ENCODE data around the gene SLC25A23.

The SLC25A23 gene

GRCh38 chr19:6406401-6406800 lies 53.2 kb downstream of the SLC25A23 start:
- Histone ChIP-seq H3K27ac (ENCODE audit: extremely low read depth, low read depth, low read length) (no peak overlapping the region), H3K9me3 (ENCODE audit: control insufficient read depth, insufficient read depth, low read depth, low read length) (no peaks in the 10 kb centered on the region), H3K4me1 (ENCODE audit: control insufficient read depth, insufficient read depth, low read length) (no peaks in the 10 kb centered on the region), H3K4me3 (ENCODE audit: low read depth, low read length) (no peak overlapping the region), H3K36me3 (ENCODE audit: control insufficient read depth in 2 of 2, insufficient read depth in 1 of 2, low read length in 2 of 2) (no peaks in the 10 kb centered on the region)
- no peak for TF ChIP-seq MEIS1 (CRISPR knock-in tag; IDR thresholded peaks at IDR 0.05; ENCODE audit: borderline replicate concordance)
- TF ChIP-seq, protein P1, sequence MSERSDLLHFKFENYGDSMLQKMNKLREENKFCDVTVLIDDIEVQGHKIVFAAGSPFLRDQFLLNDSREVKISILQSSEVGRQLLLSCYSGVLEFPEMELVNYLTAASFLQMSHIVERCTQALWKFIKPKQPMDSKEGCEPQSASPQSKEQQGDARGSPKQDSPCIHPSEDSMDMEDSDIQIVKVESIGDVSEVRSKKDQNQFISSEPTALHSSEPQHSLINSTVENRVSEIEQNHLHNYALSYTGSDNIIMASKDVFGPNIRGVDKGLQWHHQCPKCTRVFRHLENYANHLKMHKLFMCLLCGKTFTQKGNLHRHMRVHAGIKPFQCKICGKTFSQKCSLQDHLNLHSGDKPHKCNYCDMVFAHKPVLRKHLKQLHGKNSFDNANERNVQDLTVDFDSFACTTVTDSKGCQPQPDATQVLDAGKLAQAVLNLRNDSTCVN (tag by site-specific recombination; optimal IDR thresholded peaks at IDR 0.05): no peak
- TF ChIP-seq ZNF837 (tag by site-specific recombination; IDR thresholded peaks at IDR 0.05): no peak
- no peak for TF ChIP-seq ZNF324 (tag by site-specific recombination; IDR thresholded peaks at IDR 0.05)
- TF ChIP-seq ZNF600 (tag by site-specific recombination; IDR thresholded peaks at IDR 0.05): no peak
- TF ChIP-seq ZNF843 (tag by site-specific recombination; IDR thresholded peaks at IDR 0.05): no peak
- no peak for TF ChIP-seq ZNF701 (tag by site-specific recombination; IDR thresholded peaks at IDR 0.05)
- TF ChIP-seq ZNF2 (tag by site-specific recombination; IDR thresholded peaks at IDR 0.05): no peak
- TF ChIP-seq, protein P2, sequence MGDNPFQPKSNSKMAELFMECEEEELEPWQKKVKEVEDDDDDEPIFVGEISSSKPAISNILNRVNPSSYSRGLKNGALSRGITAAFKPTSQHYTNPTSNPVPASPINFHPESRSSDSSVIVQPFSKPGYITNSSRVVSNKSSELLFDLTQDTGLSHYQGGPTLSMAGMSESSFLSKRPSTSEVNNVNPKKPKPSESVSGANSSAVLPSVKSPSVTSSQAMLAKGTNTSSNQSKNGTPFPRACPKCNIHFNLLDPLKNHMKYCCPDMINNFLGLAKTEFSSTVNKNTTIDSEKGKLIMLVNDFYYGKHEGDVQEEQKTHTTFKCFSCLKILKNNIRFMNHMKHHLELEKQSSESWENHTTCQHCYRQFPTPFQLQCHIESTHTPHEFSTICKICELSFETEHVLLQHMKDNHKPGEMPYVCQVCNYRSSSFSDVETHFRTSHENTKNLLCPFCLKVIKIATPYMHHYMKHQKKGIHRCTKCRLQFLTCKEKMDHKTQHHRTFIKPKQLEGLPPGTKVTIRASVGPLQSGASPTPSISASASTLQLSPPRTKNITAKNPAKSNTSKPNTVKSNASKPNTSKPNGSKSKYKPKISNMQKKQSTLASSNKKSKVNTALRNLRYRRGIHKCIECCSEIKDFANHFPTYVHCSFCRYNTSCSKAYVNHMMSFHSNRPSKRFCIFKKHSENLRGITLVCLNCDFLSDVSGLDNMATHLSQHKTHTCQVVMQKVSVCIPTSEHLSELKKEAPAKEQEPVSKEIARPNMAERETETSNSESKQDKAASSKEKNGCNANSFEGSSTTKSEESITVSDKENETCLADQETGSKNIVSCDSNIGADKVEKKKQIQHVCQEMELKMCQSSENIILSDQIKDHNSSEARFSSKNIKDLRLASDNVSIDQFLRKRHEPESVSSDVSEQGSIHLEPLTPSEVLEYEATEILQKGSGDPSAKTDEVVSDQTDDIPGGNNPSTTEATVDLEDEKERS (tag by site-specific recombination; IDR thresholded peaks at IDR 0.05): no peak
- ChIA-PET CTCF (interaction anchor here (0.9 kb wide), 1 partner anchor 31 kb away, joined by 3 read pairs; no protein-coding TSS in a partner anchor), POLR2A (no interaction called here)

GRCh38 chr19:6402837-6403608 lies 56.6 kb downstream of the SLC25A23 start:
- Histone ChIP-seq H3K4me3 (ENCODE audit: low read depth, low read length) (no peak overlapping the region), H3K36me3 (ENCODE audit: control insufficient read depth in 2 of 2, insufficient read depth in 1 of 2, low read length in 2 of 2) (no peaks in the 10 kb centered on the region), H3K9me3 (ENCODE audit: control insufficient read depth, insufficient read depth, low read depth, low read length) (no peaks in the 10 kb centered on the region), H3K27ac (ENCODE audit: extremely low read depth, low read depth, low read length) (no peak overlapping the region), H3K4me1 (ENCODE audit: control insufficient read depth, insufficient read depth, low read length) (no peaks in the 10 kb centered on the region)
- TF ChIP-seq, protein P3, sequence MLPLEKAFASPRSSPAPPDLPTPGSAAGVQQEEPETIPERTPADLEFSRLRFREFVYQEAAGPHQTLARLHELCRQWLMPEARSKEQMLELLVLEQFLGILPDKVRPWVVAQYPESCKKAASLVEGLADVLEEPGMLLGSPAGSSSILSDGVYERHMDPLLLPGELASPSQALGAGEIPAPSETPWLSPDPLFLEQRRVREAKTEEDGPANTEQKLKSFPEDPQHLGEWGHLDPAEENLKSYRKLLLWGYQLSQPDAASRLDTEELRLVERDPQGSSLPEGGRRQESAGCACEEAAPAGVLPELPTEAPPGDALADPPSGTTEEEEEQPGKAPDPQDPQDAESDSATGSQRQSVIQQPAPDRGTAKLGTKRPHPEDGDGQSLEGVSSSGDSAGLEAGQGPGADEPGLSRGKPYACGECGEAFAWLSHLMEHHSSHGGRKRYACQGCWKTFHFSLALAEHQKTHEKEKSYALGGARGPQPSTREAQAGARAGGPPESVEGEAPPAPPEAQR (tag by site-specific recombination; IDR thresholded peaks at IDR 0.05): no peak
- TF ChIP-seq KLF1 (tag by site-specific recombination; IDR thresholded peaks at IDR 0.05) (no peak), KLF10 (tag by site-specific recombination; IDR thresholded peaks at IDR 0.05) (no peak), ZNF223 (tag by site-specific recombination; IDR thresholded peaks at IDR 0.05) (no peak), ZNF837 (tag by site-specific recombination; IDR thresholded peaks at IDR 0.05) (no peak), IKZF3 (tag by site-specific recombination; IDR thresholded peaks at IDR 0.05) (no peak), ZNF624 (tag by site-specific recombination; IDR thresholded peaks at IDR 0.05) (no peak), ZSCAN30 (tag by site-specific recombination; IDR thresholded peaks at IDR 0.05) (no peak), ZNF621 (tag by site-specific recombination; IDR thresholded peaks at IDR 0.05) (no peak), ZNF530 (tag by site-specific recombination; IDR thresholded peaks at IDR 0.05; ENCODE audit: low read depth) (no peak), ZNF776 (tag by site-specific recombination; IDR thresholded peaks at IDR 0.05; ENCODE audit: borderline replicate concordance) (no peak)
- POLR2A ChIA-PET: no interaction called here
- CTCF ChIA-PET: no interaction called here

Data from HEK293 (cell line).